ENCODE results near the gene NHLRC1.

Gene NHLRC1

DNA sequence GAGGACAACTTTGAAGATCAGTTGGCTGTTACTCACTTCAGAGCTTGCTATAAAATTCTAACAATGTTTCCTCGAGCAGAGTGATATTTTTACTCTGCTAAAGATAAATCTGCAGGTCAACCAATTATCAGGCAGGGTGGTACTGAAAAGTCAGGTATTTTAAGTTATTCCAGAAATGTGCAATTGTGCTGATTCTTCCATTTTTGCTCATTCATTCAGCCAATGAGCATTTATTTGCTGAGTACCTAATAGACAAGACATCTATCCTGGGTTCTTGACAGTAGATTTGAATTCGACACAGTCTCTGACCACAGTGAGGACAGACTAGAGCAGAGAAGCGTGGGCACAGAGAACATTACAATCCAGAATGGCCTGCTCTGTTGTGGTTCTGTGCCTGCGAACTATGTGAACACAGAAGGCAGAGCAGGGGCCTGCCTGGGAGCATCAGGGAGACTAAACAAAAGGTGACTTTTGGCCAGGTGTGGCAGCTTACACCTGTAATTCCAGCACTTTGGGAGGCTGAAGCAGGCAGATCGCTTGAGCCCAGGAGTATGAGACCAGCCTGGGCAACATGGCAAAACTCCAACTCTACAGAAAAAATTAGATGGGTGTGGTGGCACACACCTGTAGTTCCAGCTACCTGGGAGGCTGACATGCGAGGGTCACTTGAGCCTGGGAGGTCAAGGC lies 17.6 kb upstream of the NHLRC1 start:
- TF ChIP-seq, protein P1, sequence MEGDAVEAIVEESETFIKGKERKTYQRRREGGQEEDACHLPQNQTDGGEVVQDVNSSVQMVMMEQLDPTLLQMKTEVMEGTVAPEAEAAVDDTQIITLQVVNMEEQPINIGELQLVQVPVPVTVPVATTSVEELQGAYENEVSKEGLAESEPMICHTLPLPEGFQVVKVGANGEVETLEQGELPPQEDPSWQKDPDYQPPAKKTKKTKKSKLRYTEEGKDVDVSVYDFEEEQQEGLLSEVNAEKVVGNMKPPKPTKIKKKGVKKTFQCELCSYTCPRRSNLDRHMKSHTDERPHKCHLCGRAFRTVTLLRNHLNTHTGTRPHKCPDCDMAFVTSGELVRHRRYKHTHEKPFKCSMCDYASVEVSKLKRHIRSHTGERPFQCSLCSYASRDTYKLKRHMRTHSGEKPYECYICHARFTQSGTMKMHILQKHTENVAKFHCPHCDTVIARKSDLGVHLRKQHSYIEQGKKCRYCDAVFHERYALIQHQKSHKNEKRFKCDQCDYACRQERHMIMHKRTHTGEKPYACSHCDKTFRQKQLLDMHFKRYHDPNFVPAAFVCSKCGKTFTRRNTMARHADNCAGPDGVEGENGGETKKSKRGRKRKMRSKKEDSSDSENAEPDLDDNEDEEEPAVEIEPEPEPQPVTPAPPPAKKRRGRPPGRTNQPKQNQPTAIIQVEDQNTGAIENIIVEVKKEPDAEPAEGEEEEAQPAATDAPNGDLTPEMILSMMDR (IDR thresholded peaks at IDR 0.05; ENCODE audit: low read length, missing control alignments): no peak
- H3K4me3 ChIP-seq (replicated peaks; ENCODE audit: low read depth, low read length): no peak overlapping the region
- DNase-seq (ENCODE audit: low read depth): no peak

DNA sequence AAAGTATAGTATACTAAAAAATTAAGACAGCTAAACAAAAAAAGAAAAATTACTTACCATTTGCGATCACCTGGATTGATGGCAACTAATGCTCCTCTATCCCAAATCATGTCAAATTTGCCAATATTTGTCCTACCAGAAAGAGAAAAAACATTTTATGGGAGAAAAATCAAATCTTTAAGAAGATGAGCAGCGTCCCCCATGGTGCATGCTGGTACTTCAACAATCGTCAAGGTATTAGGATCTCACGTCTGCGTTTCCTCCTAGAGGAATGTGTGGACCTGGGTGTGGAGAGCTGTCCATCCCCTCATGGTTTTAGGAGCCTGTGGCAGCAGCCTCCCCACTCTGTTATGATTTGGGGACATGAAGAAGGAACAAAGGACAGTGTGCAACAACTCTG lies 16.4 kb upstream of the NHLRC1 start:
- TF ChIP-seq, protein P1 (IDR thresholded peaks at IDR 0.05; ENCODE audit: low read length, missing control alignments): no peak
- no peak for DNase-seq (ENCODE audit: low read depth)
- H3K4me3 ChIP-seq (replicated peaks; ENCODE audit: low read depth, low read length): no peak overlapping the region

DNA sequence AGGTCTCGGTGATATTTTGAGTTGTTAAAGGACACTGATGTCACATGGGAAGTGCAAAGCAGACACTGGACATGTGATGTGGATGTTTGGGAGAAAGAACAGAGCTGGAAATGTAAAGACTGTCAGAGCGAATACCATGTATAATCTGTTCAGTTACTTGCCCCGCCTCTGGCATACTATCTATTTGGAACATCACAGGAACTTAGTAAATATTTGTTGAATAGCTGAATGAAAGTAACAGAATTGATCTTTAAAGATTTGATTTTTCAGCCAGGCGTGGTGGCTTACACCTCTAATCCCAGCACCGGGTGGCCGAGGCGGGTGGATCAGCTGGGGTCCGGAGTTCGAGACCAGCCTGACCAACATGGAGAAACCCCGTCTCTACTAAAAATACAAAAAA lies 13.8 kb upstream of the NHLRC1 start:
- TF ChIP-seq, protein P1 (IDR thresholded peaks at IDR 0.05; ENCODE audit: low read length, missing control alignments): no peak
- DNase-seq (ENCODE audit: low read depth): no peak
- no peak overlapping the region for H3K4me3 ChIP-seq (replicated peaks; ENCODE audit: low read depth, low read length)

DNA sequence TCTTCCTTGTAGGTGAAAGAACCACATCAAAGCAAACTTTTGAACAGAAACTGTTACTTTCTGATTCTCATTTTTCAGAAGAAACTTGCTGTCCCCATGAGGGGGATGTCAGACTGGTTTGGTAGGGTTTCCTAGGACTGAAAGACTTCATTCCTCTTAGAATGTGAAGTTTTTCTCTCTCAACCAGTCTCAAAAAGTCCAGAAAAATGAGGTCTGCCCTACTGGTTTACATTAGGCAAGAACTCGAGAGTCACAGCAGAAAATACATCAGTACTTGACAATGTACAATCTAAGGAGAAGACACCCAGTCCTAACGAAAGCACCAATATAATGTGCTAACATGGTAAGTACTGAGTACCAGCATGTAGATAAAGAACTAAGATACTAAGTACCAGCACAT lies 12.7 kb upstream of the NHLRC1 start:
- DNase-seq (ENCODE audit: low read depth): no peak
- H3K4me3 ChIP-seq (replicated peaks; ENCODE audit: low read depth, low read length): no peak overlapping the region
- TF ChIP-seq, protein P1 (IDR thresholded peaks at IDR 0.05; ENCODE audit: low read length, missing control alignments): no peak

DNA sequence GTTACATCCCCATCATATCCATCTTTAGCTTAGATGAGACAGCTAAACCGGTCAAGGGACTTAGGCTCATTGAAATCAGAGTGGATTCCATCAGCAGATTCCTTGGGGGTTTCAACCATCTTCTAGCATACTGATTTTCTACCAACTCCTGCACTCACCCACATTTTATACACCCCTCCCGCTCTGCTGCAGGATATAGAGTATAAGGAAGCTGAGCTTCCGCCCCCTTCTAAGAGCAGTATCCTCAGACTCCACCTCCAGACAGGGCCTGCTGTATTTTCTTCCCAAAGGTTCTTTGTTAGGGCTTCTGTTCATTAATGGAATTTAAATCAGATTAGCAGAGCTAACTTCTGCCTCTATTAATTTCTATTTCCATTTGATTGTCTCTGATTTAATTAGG lies 9.9 kb upstream of the NHLRC1 start:
- no peak for DNase-seq (ENCODE audit: low read depth)
- H3K4me3 ChIP-seq (replicated peaks; ENCODE audit: low read depth, low read length): no peak overlapping the region
- TF ChIP-seq, protein P1 (IDR thresholded peaks at IDR 0.05; ENCODE audit: low read length, missing control alignments): no peak

DNA sequence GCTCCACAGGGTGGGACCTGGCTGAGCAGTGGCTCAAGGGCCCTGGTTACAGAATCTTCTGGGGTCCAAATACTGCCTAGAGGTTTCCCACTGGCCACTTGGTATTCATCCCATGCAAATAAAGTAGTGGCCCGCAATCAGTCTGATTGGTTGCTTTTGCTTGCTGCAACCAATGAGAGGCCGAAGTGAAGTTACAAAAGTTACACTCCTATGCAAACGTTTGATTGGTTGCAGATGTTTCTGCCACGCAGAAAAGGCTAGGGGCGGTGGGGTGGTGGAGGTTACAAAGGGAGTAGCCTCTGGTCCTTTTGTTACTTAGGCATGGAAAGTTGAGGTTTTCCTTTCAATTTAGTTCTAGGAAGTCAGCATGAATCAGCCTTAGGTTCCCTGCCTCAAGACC lies 3.6 kb upstream of the NHLRC1 start:
- TF ChIP-seq, protein P1 (IDR thresholded peaks at IDR 0.05; ENCODE audit: low read length, missing control alignments): no peak
- no peak overlapping the region for H3K4me3 ChIP-seq (replicated peaks; ENCODE audit: low read depth, low read length)
- peak; percentile 14 for DNase-seq (ENCODE audit: low read depth)

DNA sequence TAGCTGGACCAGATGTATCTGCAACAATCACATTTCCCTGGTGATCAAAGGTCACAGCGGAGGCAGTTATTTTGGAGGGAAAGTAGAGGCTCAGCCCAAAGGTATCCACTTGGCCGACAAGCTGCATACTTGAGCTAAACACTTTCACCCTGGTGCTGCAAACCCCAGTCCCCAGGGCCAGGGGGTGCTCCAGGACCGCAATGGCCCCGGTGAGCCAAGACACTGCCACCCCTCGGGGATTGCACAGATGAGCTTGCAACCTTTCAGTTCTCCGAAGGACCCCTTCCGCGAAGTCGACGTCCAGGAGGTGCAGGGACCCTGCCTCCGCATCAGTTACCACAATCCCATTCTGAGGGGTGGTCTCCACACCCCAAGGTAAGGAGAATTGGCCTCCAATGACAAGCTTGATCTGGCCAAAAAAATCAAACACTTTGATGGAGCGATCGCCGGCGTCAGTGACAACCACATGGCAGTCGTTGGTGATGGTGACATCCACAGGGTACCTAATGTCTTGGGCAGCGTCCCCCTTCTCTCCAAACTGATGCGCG lies 823 bp downstream of the NHLRC1 start:
- peak overlapping the region; percentile 56 for H3K4me3 ChIP-seq (replicated peaks; ENCODE audit: low read depth, low read length)
- TF ChIP-seq, protein P1 (IDR thresholded peaks at IDR 0.05; ENCODE audit: low read length, missing control alignments): no peak
- DNase-seq (ENCODE audit: low read depth): no peak

Measured in fibroblast of pulmonary artery (primary cell).